Measurements from ENCODE around the gene SPRR1A. TPM values are rescaled to one million over a fixed set of nuclear protein-coding genes. Genes with fewer than 3 reads are reported as not detected.

Gene SPRR1A
- total and polyA plus RNA-seq, 4 donors, result not detected

DNA sequence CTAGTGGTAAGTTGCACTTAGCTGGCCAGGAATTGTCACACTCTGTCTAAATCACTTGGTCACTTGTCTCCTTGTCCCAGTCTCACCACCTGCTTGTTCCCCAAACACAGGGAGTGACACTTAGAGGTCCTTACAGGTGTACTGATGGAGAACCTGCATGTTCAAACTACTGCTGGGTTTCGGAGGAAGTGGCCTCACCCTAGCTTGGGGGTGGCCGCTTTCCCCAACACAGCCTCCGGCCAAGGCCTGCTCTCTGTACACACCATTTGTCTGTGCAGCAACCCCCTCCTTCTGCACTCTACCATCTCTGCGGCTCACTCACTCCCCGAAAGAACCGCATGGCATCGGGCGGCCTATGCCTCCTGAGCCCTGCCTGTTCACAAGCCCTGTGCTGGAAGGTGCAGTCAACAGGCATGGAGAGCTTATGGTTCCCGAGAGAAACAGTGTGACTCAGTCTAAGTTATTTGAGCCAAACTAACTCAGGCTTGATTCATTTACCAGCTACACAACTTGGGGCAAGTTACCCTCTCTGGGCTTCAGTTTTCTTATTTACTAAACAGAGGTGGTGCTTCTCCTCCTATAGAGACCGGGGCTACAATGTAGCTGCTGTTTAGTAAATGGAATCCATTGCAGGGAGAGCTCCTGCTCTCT is 24.0 kb upstream of the SPRR1A start:
- 91 to 96% methylated on average over 10 of the region's 10 CpGs for WGBS, 2 donors
- H3K4me3 ChIP-seq, result no peak overlapping the region
- ATAC-seq (ENCODE audit: insufficient read depth, low FRiP score), result no peak
- no peaks in the 10 kb centered on the region for H3K36me3 ChIP-seq (ENCODE audit: control insufficient read depth in 4 of 4, insufficient read depth in 4 of 4, low read length in 4 of 4)
- no peak overlapping the region for H3K27ac ChIP-seq (ENCODE audit: low read depth in 1 of 2, low read length in 1 of 2)
- H3K27me3 ChIP-seq (ENCODE audit: control insufficient read depth in 3 of 3, insufficient read depth in 3 of 3, low read length in 2 of 3), result no peaks in the 10 kb centered on the region
- H3K4me1 ChIP-seq (ENCODE audit: control insufficient read depth in 5 of 5, insufficient read depth in 5 of 5, low read length in 5 of 5), result no peaks in the 10 kb centered on the region
- no peak overlapping the region for H3K9ac ChIP-seq (ENCODE audit: insufficient read depth in 1 of 2, low read length in 2 of 2)
- no peaks in the 10 kb centered on the region for H3K9me3 ChIP-seq (ENCODE audit: control insufficient read depth in 4 of 4, insufficient read depth in 3 of 4, low read length in 3 of 4)
- TF ChIP-seq, protein P1, sequence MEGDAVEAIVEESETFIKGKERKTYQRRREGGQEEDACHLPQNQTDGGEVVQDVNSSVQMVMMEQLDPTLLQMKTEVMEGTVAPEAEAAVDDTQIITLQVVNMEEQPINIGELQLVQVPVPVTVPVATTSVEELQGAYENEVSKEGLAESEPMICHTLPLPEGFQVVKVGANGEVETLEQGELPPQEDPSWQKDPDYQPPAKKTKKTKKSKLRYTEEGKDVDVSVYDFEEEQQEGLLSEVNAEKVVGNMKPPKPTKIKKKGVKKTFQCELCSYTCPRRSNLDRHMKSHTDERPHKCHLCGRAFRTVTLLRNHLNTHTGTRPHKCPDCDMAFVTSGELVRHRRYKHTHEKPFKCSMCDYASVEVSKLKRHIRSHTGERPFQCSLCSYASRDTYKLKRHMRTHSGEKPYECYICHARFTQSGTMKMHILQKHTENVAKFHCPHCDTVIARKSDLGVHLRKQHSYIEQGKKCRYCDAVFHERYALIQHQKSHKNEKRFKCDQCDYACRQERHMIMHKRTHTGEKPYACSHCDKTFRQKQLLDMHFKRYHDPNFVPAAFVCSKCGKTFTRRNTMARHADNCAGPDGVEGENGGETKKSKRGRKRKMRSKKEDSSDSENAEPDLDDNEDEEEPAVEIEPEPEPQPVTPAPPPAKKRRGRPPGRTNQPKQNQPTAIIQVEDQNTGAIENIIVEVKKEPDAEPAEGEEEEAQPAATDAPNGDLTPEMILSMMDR (IDR thresholded peaks at IDR 0.05; ENCODE audit: control extremely low read depth, extremely low read depth), result no peak
- no peak for DNase-seq

DNA sequence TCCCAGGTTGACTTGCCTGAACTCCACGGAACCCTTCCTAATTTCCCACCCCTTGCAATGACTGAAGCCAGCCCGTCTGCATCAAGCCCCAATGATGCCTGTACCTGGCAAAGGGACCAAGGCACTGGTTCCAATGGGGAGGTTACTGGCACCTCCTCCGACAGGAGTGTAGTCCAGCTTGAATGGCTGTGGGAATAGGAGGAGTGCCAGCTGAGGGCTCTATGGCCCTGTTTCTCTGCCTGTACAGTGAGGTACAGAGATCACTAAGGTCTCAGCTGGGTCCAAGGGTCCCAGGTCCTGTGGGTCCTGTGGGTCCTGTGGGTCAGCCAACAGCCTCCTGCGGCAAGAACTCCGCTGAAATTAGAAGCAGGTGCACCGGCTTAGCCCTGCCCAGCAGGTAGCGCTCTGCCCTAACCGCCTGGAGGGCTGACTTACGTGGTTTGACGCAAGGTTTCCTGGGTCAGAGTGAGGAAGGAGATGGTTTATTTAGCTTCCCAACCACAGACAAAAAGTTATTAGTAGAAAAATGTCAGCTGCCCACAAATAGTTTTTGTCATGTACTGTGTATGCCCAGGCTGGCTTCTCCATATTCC is 23.3 kb upstream of the SPRR1A start:
- Histone ChIP-seq H3K27me3 (ENCODE audit: control insufficient read depth in 3 of 3, insufficient read depth in 3 of 3, low read length in 2 of 3) (peaks cover 0 to 3% (median 0%) of the 10 kb centered on the region in 3 donors), H3K36me3 (ENCODE audit: control insufficient read depth in 4 of 4, insufficient read depth in 4 of 4, low read length in 4 of 4) (no peaks in the 10 kb centered on the region), H3K9me3 (ENCODE audit: control insufficient read depth in 4 of 4, insufficient read depth in 3 of 4, low read length in 3 of 4) (no peaks in the 10 kb centered on the region), H3K4me1 (ENCODE audit: control insufficient read depth in 5 of 5, insufficient read depth in 5 of 5, low read length in 5 of 5) (no peaks in the 10 kb centered on the region), H3K9ac (ENCODE audit: insufficient read depth in 1 of 2, low read length in 2 of 2) (no peak overlapping the region), H3K4me3 (no peak overlapping the region), H3K27ac (ENCODE audit: low read depth in 1 of 2, low read length in 1 of 2) (no peak overlapping the region)
- WGBS, 2 donors, result 60 to 66% methylated on average over 10 of the region's 10 CpGs
- ATAC-seq (ENCODE audit: insufficient read depth, low FRiP score) (no peak), DNase-seq (no peak)
- TF ChIP-seq, protein P1 (IDR thresholded peaks at IDR 0.05; ENCODE audit: control extremely low read depth, extremely low read depth), result no peak

DNA sequence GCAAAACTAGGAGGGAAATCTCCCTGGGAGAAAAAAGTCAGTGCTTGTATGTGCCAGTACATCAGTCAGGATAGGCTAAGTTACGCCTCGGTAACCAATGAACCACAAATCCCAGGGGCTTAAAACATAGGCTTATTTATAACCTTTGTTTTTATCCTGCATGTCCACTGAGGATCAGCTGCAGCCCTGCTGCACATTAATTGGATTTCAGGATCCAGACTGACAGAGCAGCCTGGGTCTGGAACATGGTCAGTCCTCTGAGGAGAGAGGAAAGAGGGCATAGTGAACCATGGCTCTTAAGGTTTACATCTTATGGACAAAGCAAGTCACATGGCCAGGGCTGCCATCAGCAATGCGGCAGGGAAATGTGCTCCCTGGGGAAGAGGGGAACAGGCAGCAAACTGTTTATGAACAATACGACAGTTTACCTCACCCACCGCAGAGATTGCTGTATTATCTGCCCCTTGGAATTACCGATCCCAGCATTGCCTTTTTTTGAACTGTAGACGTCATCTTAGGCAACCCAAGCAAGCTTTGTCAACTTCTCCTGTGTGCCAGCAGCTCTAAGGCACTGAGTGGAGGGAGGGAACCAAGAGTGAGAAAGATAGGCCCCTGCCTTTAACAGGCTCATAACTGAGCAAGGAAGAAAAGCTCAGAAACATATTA is 22.5 kb upstream of the SPRR1A start:
- no peaks in the 10 kb centered on the region for H3K4me1 ChIP-seq (ENCODE audit: control insufficient read depth in 5 of 5, insufficient read depth in 5 of 5, low read length in 5 of 5)
- DNase-seq, result no peak
- WGBS, 2 donors, result 82 to 85% methylated on average over 7 of the region's 7 CpGs
- no peak overlapping the region for H3K27ac ChIP-seq (ENCODE audit: low read depth in 1 of 2, low read length in 1 of 2)
- ATAC-seq (ENCODE audit: insufficient read depth, low FRiP score), result no peak
- no peaks in the 10 kb centered on the region for H3K9me3 ChIP-seq (ENCODE audit: control insufficient read depth in 4 of 4, insufficient read depth in 3 of 4, low read length in 3 of 4)
- H3K4me3 ChIP-seq, result no peak overlapping the region
- peaks cover 0 to 3% (median 0%) of the 10 kb centered on the region in 3 donors for H3K27me3 ChIP-seq (ENCODE audit: control insufficient read depth in 3 of 3, insufficient read depth in 3 of 3, low read length in 2 of 3)
- H3K9ac ChIP-seq (ENCODE audit: insufficient read depth in 1 of 2, low read length in 2 of 2), result no peak overlapping the region
- H3K36me3 ChIP-seq (ENCODE audit: control insufficient read depth in 4 of 4, insufficient read depth in 4 of 4, low read length in 4 of 4), result no peaks in the 10 kb centered on the region
- TF ChIP-seq, protein P1 (IDR thresholded peaks at IDR 0.05; ENCODE audit: control extremely low read depth, extremely low read depth), result no peak

All from lung (tissue), 12 donors.